Osteoblast (primary cell): Measurements from ENCODE around the gene KLHL2. TPM values are rescaled to one million over a fixed set of nuclear protein-coding genes. Genes with fewer than 3 reads are reported as not detected.
A peak's percentile ranks its signal among the peaks of the same experiment; 100 is the strongest.
"Not testable (repeated sequence)": the region's sequence is repeated elsewhere in the genome, so short reads cannot be mapped to it uniquely, and the experiment has no call there.

Experiments
- DNase-seq: peaks from one replicate; pipeline ENCODE4 v3.0.0; 2011; ENCODE audit warnings: low spot score, mixed read lengths; ENCODE audit not compliant: insufficient read length; ENCODE audit errors: missing footprints
- H2AFZ ChIP-seq: 2 replicates; pipeline ENCODE4 v1.6.0; 2011; ENCODE audit warnings: mild to moderate bottlenecking, low read length
- H3K27ac ChIP-seq: 2 replicates; pipeline ENCODE4 v1.5.1; 2011; ENCODE audit warnings: mild to moderate bottlenecking, low read depth, low read length, moderate library complexity
- H3K27me3 ChIP-seq: 2 replicates; pipeline ENCODE4 v1.6.0; 2012; ENCODE audit warnings: mild to moderate bottlenecking, control low read depth, inconsistent platforms, low read length, moderate library complexity; ENCODE audit not compliant: insufficient read depth
- H3K36me3 ChIP-seq: 2 replicates; pipeline ENCODE4 v1.5.1; 2011; ENCODE audit warnings: mild to moderate bottlenecking, low read length, control low read depth, moderate library complexity; ENCODE audit not compliant: insufficient read depth
- H3K4me1 ChIP-seq: 2 replicates; pipeline ENCODE4 v1.5.1; 2011; ENCODE audit warnings: mild to moderate bottlenecking, low read length, control low read depth, moderate library complexity; ENCODE audit not compliant: insufficient read depth
- H3K4me2 ChIP-seq: 2 replicates; pipeline ENCODE4 v1.6.0; 2011; ENCODE audit warnings: mild to moderate bottlenecking, low read length; ENCODE audit not compliant: insufficient read depth
- H3K4me3 ChIP-seq: fragments of 200-600 bp; sonication (generic); 3 replicates; pipeline ENCODE4 v1.5.1; 2012; ENCODE audit warnings: mild to moderate bottlenecking, low read length, inconsistent platforms; ENCODE audit not compliant: insufficient read depth
- H3K79me2 ChIP-seq: 2 replicates; pipeline ENCODE4 v1.6.0; 2012; ENCODE audit warnings: mild to moderate bottlenecking, low read length, control low read depth, inconsistent platforms; ENCODE audit not compliant: insufficient read depth
- H3K9me3 ChIP-seq: 2 replicates; pipeline ENCODE4 v1.5.1; 2011; ENCODE audit warnings: low read depth, low read length, control low read depth
- H4K20me1 ChIP-seq: 2 replicates; pipeline ENCODE4 v1.6.0; 2012; ENCODE audit warnings: mild to moderate bottlenecking, low read length, control low read depth; ENCODE audit not compliant: insufficient read depth
- CTCF ChIP-seq: IDR thresholded peaks from 2 replicates; pipeline ENCODE4 v1.5.1; 2011; ENCODE audit warnings: mild to moderate bottlenecking, low read depth, low read length, moderate library complexity; ENCODE audit errors: extremely low read depth
- total RNA-seq: library from RNA; depleted of rRNA; stranded (reverse); fragments of >200 nt; gene quantifications from 2 replicates; pipeline ENCODE4 v1.2.3, GENCODE V29; 2012

Gene KLHL2
- total RNA-seq, 1 donor = 13.4 TPM

GRCh38 chr4:165217325-165217724 lies 10.0 kb downstream of the KLHL2 start:
- Histone ChIP-seq H3K27ac (no peak overlapping the region), H3K9me3 (no peaks in the 10 kb centered on the region), H3K79me2 (peaks cover 8% of the 10 kb centered on the region), H3K27me3 (no peaks in the 10 kb centered on the region), H3K4me2 (no peak overlapping the region), H4K20me1 (peaks cover 6% of the 10 kb centered on the region), H3K4me3 (no peak overlapping the region), H3K36me3 (no peaks in the 10 kb centered on the region), H2AFZ (no peak overlapping the region), H3K4me1 (peaks cover 3% of the 10 kb centered on the region)
- no peak for TF ChIP-seq CTCF
- no peak for DNase-seq

GRCh38 chr4:165221306-165221705 lies 13.9 kb downstream of the KLHL2 start:
- not testable (repeated sequence) for H3K27ac ChIP-seq, H4K20me1 ChIP-seq, H3K27me3 ChIP-seq, H3K9me3 ChIP-seq, H3K79me2 ChIP-seq, H3K4me3 ChIP-seq, H3K4me2 ChIP-seq, H3K4me1 ChIP-seq, DNase-seq, H2AFZ ChIP-seq, H3K36me3 ChIP-seq

- not testable (repeated sequence) for H3K36me3 ChIP-seq, H3K4me2 ChIP-seq, DNase-seq, H3K9me3 ChIP-seq, H3K79me2 ChIP-seq, H3K4me3 ChIP-seq, H2AFZ ChIP-seq, H3K27me3 ChIP-seq, H4K20me1 ChIP-seq, H3K27ac ChIP-seq, H3K4me1 ChIP-seq
Measured at GRCh38 chr4:165221993-165222650, 14.8 kb downstream of the KLHL2 start.

- no peak for TF ChIP-seq CTCF
- Histone ChIP-seq H3K27ac (no peak overlapping the region), H3K27me3 (no peaks in the 10 kb centered on the region), H3K36me3 (no peaks in the 10 kb centered on the region), H2AFZ (no peak overlapping the region), H4K20me1 (no peaks in the 10 kb centered on the region), H3K4me3 (no peak overlapping the region), H3K4me1 (no peaks in the 10 kb centered on the region), H3K4me2 (no peak overlapping the region), H3K79me2 (peaks cover 3% of the 10 kb centered on the region), H3K9me3 (no peaks in the 10 kb centered on the region)
- DNase-seq = peak; percentile 26
Measured at GRCh38 chr4:165222651-165222994, 15.3 kb downstream of the KLHL2 start.

- not testable (repeated sequence) for H3K27me3 ChIP-seq, H4K20me1 ChIP-seq, H3K9me3 ChIP-seq, H3K27ac ChIP-seq, H2AFZ ChIP-seq, H3K79me2 ChIP-seq, H3K4me3 ChIP-seq, H3K4me2 ChIP-seq, DNase-seq, H3K36me3 ChIP-seq, H3K4me1 ChIP-seq
Measured at GRCh38 chr4:165227401-165227800, 20.0 kb downstream of the KLHL2 start.

GRCh38 chr4:165229490-165230200 lies 22.3 kb downstream of the KLHL2 start:
- H2AFZ ChIP-seq, H3K79me2 ChIP-seq, H3K27me3 ChIP-seq, H4K20me1 ChIP-seq, H3K4me2 ChIP-seq, H3K36me3 ChIP-seq, H3K4me3 ChIP-seq, H3K4me1 ChIP-seq, DNase-seq, H3K9me3 ChIP-seq, H3K27ac ChIP-seq: not testable (repeated sequence)

- H3K27ac ChIP-seq, H2AFZ ChIP-seq, H3K4me3 ChIP-seq, H3K79me2 ChIP-seq, DNase-seq, H4K20me1 ChIP-seq, H3K36me3 ChIP-seq, H3K27me3 ChIP-seq, H3K9me3 ChIP-seq, H3K4me2 ChIP-seq, H3K4me1 ChIP-seq: not testable (repeated sequence)
Measured at GRCh38 chr4:165232623-165233433, 25.5 kb downstream of the KLHL2 start.
